Activated CD4-positive, alpha-beta T cell treated with anti-CD3 and anti-CD28 coated beads for 4 hours (primary cell): Measurements from ENCODE around the gene ENTPD8.
"Not testable (repeated sequence)": the region's sequence is repeated elsewhere in the genome, so short reads cannot be mapped to it uniquely, and the experiment has no call there.

Experiments
- DNase-seq, 2 donors: peaks; one replicate each; pipeline ENCODE4 v3.0.0-alpha.2; 2020

The ENTPD8 gene

DNA sequence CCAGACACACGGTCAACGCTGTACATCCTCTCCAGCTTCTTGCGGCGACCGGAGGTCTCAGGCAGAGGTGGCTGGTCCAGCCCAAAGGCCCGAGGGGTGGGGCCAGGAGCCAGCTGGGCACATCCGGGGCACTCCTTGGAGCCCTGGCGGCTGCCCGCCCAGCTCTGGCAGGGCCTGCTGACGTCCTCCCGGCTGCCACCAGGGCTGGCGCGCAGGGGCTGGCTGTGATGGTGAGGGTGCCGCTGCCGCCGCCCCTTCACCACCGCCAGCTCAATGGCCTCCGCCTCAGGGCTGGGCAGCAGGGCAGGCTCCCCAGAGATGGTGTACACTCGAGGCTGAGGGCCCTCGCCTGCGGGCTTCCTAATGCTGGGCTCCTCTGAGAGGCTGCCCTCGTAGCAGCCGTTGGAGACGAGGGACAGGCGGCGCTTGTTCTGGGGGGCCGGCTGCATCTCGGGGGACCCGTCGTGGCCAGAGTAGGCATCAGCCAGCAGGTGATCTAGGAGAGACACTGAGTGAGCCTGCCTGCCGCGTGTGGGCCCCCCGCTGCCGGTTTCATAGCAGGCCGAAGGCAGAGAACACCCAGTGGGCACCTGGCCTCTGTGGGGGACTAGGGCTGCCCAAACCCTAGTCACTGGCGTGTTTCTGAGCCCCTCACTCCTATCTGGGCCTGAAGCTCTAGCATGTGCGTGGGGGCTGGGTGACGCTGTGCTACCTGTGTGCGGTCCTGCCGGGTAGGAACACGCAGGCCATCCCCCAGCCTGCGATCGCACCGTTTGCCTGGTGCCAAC lies 16.4 kb upstream of the ENTPD8 start:
- no peak for DNase-seq

DNA sequence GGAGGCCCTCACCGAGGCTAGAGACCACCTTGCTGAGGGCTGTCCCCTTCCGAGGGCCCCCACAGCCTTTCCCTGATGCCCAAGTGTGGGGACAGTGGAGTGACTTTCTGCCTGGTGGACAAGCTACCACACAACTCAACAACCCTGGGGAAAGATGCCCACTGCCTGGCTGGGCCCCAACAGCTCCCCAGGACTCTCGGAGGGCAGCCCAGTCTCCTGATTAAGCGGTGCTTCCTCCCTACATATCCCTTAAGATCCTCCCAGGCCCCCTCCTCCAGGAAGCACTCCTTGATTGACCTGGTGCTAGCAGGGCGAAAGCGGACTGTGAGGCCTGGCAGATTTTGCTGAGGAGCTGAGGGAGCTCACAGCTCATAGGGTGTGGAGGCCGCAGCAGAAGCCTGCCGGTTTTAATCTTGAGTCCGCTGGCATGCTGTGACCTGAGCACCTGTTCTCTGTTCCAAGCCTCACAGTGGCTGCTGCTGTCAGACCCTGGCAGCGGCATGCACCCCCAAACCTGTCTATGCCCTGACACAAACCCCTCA lies 15.8 kb upstream of the ENTPD8 start:
- no peak for DNase-seq

DNA sequence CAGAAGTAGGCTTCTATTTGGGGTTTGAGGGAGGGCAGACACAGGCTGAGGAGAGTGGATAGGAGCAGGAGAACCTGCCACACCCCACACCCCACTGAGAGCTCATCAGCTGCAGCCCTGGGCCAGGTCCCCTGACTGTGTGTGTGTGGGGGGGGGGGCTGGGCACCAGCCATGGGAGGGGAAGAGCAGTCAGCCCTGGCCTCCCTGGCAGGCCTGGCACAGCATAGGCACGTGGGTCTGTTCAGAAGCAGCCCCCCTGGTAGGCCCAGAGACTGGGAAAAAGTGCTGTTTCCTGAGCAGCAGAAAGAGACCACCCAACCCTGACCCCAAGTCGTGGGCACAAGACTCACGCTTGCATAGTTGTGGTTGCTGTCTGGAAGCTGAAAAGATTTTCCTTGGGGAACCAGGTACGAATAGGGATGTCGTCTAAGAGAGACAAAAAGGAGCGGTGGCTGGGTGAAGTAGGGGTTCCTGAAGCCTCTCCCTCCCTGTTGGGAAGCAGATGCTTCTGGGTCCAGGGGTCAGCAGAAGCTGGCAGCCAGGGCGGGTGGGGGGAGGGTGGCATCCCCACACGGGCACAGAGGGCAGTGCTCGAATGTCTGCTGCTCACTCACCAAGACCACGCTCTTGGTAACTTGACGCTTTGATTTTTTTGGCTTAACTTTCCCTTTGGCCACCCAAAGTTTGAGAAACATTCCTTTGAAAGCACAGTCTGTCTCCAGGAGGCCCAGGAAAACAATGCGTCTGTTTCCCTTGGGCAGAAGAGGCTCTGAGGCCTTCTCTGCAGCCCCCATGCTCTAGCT lies 15.1 kb upstream of the ENTPD8 start:
- DNase-seq: no peak

DNA sequence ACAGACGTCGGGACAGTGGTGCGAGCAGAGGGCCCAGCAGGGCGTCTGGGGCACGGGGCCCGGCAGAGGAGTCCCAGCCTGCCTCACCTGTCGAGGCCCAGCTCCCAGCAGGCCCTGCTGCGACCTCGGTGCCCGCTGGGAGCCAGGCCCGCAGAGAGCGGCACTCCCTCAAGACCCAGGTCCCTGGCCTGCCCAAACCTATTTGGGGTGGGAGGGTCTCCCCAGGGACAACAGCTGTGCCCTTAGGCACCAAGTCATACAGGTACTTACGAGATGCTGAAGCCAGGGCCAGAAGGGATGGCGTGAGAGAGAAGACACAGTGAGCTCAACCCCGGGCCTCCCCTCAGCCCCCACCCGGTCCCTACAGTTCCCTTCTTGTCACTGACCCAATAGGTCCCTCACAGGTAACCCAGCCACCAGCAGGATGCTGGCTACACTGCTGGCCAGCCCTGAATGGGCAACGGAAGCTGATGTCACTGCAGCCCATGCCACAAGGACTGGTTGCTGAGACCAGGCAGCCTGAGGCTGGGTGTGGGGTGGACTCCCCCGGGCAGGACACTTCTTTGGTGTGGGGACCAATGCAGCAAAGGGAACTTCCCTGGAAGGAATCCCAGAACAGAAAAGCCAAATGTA lies 14.3 kb upstream of the ENTPD8 start:
- DNase-seq: no peak

DNA sequence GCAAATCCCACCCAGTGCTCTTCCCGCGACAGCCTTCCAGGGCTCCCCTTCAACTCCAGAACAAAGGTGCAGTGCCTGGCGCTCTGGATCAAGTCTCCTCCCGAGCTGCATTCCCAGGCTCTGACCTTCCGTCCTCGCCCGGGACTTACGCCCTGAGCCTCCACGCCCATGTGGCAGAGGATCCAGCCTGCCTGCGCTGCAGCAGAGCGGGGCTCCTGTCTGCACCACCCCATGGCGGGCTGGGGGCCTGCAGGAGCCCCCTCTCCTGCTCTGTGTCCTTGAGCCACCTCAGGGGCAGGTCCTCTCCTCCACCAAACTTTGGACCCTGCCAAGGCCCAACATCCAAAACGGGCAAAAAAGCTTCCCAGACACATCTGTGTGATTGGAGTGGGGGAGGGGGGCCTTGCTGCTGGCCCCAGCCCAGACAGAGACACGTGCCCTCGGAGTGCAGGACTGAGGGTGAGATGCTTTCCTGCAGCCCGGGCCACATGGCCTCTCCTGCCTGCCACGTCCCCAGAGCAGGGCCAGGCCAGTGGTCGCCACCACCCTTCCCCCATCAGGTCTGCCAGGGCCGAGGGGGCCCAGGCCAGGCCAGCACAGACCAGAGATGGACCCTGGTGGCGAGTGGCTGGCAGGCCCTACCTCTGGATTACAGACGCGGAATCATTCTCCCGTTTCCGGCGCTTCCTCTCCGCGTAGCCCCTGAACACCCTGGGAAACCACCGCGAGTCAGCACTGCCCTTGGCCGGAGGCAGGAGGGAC lies 13.6 kb upstream of the ENTPD8 start:
- no peak for DNase-seq

DNA sequence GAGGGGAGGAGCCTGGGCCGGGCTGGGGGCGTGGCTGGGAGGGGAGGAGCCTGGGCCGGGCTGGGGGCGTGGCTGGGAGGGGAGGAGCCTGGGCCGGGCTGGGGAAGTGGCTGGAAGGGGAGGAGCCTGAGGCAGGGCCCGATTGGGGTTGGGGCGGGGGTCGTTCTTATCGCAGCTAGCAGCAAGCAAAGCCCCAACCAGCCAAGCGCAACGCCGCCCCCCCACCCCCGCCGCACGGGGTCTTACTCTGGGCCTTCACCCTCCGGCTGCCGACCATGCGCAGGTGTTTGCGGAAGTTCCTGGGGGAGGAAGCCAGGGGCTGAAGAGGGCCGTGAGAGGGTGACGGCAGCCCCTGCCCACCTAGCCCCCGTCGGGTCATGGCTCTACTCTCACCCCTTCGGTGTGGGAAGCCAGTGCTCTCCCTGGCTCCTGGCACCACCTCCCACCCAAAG lies 13.0 kb upstream of the ENTPD8 start:
- peak; percentile 48 to 54 for DNase-seq

DNA sequence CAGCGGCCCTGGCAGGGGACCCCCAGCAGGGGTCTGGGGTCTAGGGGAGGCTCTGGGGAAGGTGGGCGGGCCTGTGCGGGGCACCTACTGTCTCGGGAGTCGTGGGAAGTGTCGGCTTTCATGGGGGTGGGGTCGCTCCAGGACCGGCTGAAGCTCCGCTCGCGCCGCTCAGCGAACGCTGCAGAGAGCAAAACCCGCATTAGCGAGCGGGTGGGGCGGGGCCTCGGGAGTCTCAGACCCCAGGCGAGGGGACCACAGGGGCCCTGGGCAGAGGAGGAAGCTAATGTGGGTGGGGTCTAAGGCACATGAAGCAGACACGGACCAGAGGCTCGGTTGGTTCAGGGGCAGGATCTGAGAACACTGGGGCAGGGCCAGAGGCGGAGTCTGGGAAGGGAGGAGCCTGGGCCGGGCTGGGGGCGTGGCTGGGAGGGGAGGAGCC lies 12.5 kb upstream of the ENTPD8 start:
- DNase-seq: peak; percentile 60 to 62

DNA sequence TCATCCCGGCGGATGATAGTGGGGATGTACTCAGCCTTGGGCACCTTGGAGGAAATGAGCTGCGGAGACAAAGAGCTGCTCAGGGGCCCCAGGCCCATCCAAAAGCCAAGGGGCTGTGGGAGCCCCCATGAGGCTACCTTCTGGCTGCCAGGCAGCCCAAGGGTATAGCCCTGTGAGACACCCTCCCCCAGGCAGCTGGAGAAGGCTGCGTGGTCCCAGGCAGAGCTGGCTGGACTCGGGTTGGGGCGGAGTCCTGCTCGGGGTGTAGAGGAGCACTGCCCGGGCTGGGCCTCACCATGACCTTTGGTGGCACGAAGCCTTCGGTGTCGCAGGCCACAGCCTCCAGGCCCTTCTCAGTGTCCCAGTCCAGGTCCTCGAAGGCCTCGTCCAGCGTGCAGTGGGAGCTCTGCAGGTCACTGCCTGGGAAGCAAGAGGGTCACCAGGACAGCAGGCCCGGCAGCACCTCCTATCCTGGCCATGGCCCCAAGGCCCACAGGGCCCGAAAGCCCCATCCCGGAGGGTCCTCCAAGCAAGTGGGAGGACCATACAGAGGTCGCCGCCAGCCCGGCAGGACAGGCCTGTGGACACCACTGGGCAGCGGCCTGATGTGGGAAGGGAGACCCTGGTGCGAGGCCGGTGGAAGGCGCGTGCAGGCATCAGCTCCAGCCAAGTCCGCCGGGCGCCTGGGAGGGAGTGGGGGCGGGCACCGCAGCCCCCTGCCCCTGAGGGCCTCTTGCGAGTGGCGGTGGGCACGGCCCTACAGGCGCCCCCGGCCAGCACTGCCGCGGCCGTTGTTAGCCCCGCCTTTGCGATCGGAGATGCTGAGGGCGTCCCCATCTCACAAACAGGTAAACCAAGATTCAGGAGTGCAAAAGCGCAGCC lies 11.8 kb upstream of the ENTPD8 start:
- no peak for DNase-seq

DNA sequence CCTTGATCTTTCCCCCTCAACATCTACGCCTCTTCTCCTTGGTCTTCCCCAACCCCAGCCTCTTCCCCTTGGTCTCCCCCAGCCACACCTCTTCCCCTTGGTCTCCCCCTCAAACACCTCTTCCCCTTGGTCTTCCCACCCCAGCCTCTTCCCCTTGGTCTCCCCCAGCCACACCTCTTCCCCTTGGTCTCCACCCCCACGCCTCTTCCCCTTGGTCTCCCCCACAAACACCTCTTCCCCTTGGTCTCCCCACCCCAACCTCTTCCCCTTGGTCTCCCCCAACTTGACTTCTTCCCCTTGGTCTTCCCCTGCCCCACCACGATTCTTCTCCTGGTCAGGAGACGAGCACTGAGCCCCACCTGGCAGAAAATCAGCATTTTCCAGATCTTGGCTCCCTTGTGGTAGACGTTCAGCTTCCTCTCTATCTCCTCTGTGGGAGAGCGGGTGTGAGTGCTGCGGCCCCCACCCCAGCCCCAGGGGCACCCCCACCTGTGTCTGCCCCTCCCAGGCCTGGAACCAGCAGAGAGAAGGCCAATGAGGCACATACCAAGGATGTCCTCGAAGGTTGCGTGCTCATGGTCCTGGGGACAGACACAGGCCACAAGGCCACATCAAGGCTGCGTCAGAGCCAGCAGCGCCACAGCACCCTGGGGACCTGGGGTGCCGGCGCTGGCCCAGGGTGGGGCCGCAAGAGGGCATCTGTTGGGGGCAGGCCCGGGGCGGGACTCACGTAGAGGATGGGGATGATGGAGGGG lies 11.0 kb upstream of the ENTPD8 start:
- DNase-seq: no peak

DNA sequence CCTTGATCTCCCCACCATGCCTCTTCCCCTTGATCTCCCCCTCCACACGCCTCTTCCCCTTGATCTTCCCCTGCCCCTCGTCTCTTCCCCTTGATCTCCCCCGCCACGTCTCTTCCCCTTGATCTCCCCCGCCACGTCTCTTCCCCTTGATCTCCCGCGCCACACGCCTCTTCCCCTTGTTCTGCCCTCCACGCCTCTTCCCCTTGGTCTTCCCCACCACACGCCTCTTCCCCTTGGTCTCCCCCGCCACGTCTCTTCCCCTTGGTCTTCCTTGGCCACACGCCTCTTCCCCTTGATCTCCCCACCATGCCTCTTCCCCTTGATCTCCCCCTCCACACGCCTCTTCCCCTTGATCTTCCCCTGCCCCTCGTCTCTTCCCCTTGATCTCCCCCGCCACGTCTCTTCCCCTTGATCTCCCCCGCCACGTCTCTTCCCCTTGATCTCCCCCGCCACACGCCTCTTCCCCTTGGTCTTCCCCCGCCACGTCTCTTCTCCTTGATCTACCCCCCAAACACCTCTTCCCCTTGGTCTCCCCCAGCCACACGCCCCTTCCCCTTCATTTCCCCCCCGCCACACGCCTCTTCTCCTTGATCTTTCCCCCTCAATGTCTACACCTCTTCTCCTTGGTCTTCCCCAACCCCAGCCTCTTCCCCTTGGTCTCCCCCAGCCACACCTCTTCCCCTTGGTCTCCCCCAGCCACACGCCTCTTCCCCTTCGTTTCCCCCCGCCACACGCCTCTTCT lies 10.3 kb upstream of the ENTPD8 start:
- not testable (repeated sequence) for DNase-seq

DNA sequence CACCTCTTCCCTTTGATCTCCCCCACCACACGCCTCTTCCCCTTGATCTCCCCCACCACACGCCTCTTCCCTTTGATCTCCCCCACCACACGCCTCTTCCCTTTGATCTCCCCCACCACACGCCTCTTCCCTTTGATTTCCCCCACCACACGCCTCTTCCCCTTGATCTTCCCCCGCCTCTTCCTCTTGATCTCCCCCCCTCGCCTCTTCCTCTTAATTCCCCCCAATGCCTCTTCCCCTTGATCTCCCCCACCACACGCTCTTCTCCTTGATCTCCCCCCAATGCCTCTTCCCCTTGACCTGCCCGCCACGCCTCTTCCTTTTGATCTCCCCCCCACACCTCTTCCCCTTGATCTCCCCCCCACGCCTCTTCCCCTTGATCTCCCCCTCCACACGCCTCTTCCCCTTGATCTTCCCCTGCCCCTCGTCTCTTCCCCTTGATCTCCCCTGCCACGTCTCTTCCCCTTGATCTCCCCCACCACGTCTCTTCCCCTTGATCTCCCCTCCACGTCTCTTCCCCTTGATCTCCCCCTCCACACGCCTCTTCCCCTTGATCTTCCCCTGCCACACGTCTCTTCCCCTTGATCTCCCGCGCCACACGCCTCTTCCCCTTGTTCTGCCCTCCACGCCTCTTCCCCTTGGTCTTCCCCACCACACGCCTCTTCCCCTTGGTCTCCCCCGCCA lies 9.5 kb upstream of the ENTPD8 start:
- DNase-seq: not testable (repeated sequence)

DNA sequence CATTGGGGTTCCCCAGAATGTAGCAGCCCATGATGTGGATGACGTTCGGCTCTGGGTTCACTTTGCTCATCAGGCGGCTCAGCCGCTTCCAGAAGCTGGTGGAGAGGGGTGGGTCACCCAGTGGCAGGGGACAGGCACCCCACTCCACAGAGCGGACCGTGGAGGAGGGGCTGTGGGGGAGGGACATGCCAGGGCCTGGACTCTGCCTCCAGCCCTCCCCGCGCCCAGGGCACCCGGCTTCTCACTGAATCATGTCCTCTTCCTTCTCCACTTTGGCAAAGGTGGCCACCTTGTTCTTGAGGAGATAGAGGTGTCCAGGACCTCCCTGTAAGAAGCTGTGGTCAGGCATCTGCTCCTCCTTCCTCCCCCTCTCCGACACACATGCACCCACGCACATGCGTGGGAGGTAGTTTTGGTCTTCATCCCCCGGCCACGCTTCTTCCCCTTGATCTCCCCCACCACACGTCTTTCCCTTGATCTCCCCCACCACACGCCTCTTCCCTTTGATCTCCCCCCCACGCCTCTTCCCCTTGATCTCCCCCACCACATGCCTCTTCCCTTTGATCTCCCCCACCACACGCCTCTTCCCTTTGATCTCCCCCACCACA lies 8.9 kb upstream of the ENTPD8 start:
- DNase-seq: peak; percentile 71 to 76

DNA sequence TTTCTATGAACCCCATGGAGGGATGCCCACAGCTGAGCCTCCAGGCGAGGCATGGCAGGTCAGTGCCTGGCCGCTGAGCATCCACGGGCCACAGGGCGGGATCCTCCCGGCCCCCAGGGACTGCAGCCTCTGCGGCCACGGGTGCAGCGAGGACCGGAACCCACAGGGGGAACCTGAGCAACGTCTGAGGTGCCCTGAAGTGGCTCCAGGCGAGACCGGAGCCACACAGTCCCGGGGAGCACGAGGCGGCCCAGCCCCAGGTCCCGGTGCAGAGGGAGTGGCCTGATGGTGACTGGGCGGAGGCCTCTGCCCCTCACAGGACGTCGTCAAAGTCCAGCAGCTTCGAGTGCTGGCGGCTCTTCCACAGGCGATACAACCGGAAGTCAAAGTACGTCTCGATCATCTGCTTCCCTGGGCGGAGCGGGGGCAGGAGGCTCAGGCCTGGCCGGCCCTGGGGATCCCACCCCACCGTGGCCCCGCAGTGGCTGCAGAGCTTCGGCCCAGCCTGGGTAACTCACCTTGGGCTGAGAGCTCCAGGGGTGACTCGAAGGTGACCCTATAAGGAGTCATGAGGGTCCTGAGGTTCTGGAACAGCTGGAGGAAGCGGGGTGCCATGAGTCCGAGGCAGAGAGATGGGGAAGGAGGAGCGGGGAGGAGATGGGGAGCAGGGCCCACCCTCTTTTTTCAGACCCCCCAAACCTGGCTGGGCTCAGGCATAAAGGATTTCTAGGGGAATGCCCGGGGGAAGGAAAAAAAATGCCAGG lies 8.1 kb upstream of the ENTPD8 start:
- no peak for DNase-seq

DNA sequence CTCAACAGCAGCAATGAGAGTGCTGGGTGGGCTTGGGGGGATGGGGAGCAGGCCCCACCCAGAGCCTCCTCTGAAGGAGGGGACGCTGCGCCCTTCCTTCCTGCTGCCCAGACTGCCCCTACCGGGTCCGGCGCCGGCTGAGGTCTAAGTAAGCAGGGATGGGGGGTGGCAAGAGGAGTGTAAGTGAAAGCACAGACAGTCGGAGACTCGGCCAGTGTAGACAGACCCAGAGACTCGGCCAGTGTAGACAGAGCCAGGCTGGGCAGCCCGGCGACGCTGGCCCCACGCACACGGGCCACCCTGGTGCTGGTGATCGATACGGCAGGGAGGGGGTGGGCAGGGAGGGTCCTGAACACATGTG lies 7.4 kb upstream of the ENTPD8 start:
- DNase-seq: no peak

DNA sequence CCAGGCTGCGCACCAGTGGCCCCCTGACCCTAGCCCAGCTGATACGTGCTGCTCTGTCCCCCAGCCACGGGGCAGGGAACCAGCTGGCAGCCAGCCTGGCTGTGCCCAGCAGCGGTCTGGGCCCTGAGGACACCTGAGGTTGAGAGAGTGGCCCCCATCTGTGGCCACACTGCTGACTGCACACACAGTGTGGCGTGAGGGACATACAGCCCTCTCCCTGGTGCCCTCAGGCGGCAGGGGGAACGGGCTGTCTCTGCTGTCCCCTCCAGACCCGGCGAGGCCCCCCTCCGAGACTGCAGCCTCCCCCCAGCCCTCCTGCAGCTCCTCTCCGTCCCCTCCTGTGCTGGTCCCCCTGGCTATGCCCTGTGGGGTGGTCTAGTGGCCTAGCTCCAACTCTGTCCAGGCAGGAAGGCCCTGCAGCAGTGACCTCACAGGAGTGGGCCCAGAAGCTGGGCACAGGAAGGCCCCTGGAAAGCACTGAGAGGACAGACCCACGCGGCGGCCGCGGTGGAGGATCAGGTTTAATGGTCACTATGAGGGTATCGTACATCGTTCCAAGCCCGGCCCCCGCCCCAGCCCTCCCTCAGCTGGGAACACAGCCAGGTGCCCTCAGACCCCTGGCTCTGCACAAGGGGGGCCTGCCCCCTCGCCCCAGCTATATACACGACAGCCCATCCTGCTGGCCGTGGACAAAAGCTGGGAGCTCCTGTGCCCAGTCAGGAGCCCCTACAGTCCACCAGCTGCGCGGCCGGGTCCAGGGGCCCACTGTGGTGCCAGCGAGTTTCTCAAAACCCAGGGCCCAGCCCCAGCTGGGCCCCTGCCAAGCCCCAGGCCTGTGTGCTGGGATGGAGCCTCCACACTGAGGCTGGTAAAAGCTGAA lies 6.8 kb upstream of the ENTPD8 start:
- no peak for DNase-seq

DNA sequence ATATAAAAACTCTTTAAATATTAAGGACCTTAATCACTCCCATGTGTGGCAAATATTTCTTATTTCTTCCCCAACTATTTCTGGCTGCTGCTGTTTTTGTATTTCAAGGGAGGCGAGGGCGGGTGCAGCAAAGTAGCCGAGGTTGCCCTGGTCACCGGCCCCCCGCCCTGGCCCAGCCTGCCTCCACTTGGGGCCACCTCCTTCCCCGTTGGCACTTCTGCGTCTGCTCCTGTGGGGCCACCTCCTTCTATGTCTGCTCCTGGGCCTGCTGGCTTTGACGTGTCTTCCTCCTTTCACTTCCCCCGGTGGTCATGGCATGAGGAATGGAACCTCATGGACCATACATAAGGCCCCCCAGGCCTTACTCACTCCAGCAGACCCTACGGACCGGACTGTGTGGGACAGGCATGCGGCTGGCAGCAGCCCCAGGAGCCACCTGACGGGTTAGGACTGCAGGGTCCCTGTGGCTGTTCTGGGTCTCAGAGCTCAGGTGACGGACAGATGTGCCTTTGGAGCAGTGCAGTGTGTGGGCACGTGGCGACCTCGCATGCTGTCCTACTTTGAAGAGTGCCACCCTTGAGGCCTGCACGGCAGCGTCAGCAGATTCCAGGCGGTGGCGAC lies 5.8 kb upstream of the ENTPD8 start:
- DNase-seq: no peak
